GM23248 (cell line): ENCODE results near the gene URM1. TPM values are rescaled to one million over a fixed set of nuclear protein-coding genes. Genes with fewer than 3 reads are reported as not detected.
"Not testable (repeated sequence)": the region's sequence is repeated elsewhere in the genome, so short reads cannot be mapped to it uniquely, and the experiment has no call there.

Source experiments
- DNase-seq: peaks from one replicate; pipeline ENCODE4 v3.0.0-alpha.2; 2015
- H2AFZ ChIP-seq: fragments of 200-600 bp; sonication (generic); 2 replicates; pipeline ENCODE4 v1.6.1; 2016; ENCODE audit warnings: antibody characterized with exemption
- H3F3A ChIP-seq: fragments of 200-600 bp; sonication (generic); 2 replicates; pipeline ENCODE4 v1.6.1; 2016; ENCODE audit warnings: mild to moderate bottlenecking, antibody characterized with exemption, mixed run types; ENCODE audit not compliant: insufficient read depth
- H3K27ac ChIP-seq: fragments of 200-600 bp; sonication (generic); 2 replicates; pipeline ENCODE4 v1.5.1; 2016; ENCODE audit warnings: mild to moderate bottlenecking
- H3K27me3 ChIP-seq: fragments of 200-600 bp; sonication (generic); replicated peaks from 2 replicates; pipeline ENCODE4 v1.6.1; 2016; ENCODE audit warnings: mild to moderate bottlenecking; ENCODE audit not compliant: insufficient read depth
- H3K36me3 ChIP-seq: fragments of 200-600 bp; sonication (generic); 2 replicates; pipeline ENCODE4 v1.6.1; 2016; ENCODE audit warnings: low read depth, mild to moderate bottlenecking
- H3K4me1 ChIP-seq: fragments of 200-600 bp; sonication (generic); 2 replicates; pipeline ENCODE4 v1.6.1; 2016; ENCODE audit warnings: mild to moderate bottlenecking; ENCODE audit not compliant: insufficient read depth
- H3K4me2 ChIP-seq: fragments of 200-600 bp; sonication (generic); one replicate; pipeline ENCODE4 v1.6.1; 2016; ENCODE audit warnings: mild to moderate bottlenecking; ENCODE audit not compliant: unreplicated experiment
- H3K4me3 ChIP-seq: fragments of 200-600 bp; sonication (generic); 2 replicates; pipeline ENCODE4 v1.5.1; 2016; ENCODE audit warnings: mild to moderate bottlenecking
- H3K79me2 ChIP-seq: fragments of 200-600 bp; sonication (generic); 2 replicates; pipeline ENCODE4 v1.6.1; 2016; ENCODE audit warnings: mild to moderate bottlenecking; ENCODE audit not compliant: insufficient read depth
- H3K9ac ChIP-seq: fragments of 200-600 bp; sonication (generic); 2 replicates; pipeline ENCODE4 v1.6.1; 2016; ENCODE audit warnings: mild to moderate bottlenecking
- H3K9me2 ChIP-seq: fragments of 200-600 bp; sonication (generic); 2 replicates; pipeline ENCODE4 v1.6.1; 2016; ENCODE audit warnings: mixed run types, mild to moderate bottlenecking, moderate library complexity; ENCODE audit not compliant: insufficient read depth
- H3K9me3 ChIP-seq: fragments of 200-600 bp; sonication (generic); one replicate; pipeline ENCODE4 v1.6.1; 2017; ENCODE audit warnings: low read depth
- H4K20me1 ChIP-seq: fragments of 200-600 bp; sonication (generic); 2 replicates; pipeline ENCODE4 v1.6.0; 2016; ENCODE audit not compliant: insufficient read depth
- EZH2 ChIP-seq: fragments of 200-600 bp; sonication (generic); IDR thresholded peaks from 2 replicates; pipeline ENCODE4 v1.6.1; 2018; ENCODE audit warnings: antibody characterized with exemption, mild to moderate bottlenecking; ENCODE audit not compliant: insufficient read depth, poor library complexity, severe bottlenecking
- EZH2phosphoT487 ChIP-seq: fragments of 200-600 bp; sonication (generic); IDR thresholded peaks from 2 replicates; pipeline ENCODE4 v1.6.1; 2018; ENCODE audit warnings: antibody characterized with exemption, moderate library complexity, mild to moderate bottlenecking, low read depth; ENCODE audit not compliant: insufficient read depth
- WGBS, 2 experiments: methylation state at CpG; one replicate each; pipeline ENCODE4 v1.1.6; 2015 to 2017; ENCODE audit warnings: low lambda C conversion rate in 2 of 2, low coverage in 1 of 2; ENCODE audit errors: missing lambda C conversion rate in 2 of 2; 5-methylcytosine and 5-hydroxymethylcytosine counted together
- in situ Hi-C: fragments of 300-500 bp; cut with MboI; formaldehyde crosslinking; loops from 2 replicates; pipeline ENCODE4 v1.15.0; 2020
- polyA plus RNA-seq: library from polyadenylated mRNA; unstranded; fragments of >200 nt; fragmentation: Nextera tagmentation; extraction: Ambion mirVana; gene quantifications from 2 replicates; pipeline ENCODE4 v1.2.1, GENCODE V29; 2016
- total RNA-seq: library from RNA; depleted of rRNA; stranded (reverse); fragments of >200 nt; shearing (Covaris generic); gene quantifications from 2 replicates; pipeline ENCODE4 v1.2.3, GENCODE V29; 2014

URM1 gene
- total and polyA plus RNA-seq, 2 experiments from 2014 or later, result 59.2 to 64.4 TPM

- Histone ChIP-seq H3K27me3 (peaks cover 7% of the 10 kb centered on the region), H3K9ac (peak within 1 kb of the TSS; percentile 96), H3K4me1 (peaks cover 27% of the 10 kb centered on the region), H2AFZ (peak within 1 kb of the TSS; percentile 97), H4K20me1 (no peaks in the 10 kb centered on the region), H3K36me3 (peaks cover 11% of the 10 kb centered on the region; the same call in 1 of the 2 replicates), H3K4me2 (peak within 1 kb of the TSS; percentile 93), H3F3A (no peaks in the 10 kb centered on the region), H3K79me2 (peaks cover 20% of the 10 kb centered on the region), H3K9me3 (no peaks in the 10 kb centered on the region), H3K4me3 (peak within 1 kb of the TSS; percentile 92), H3K27ac (peak within 1 kb of the TSS; percentile 86), H3K9me2 (no peaks in the 10 kb centered on the region)
- DNase-seq, result peak; percentile 83
- 0 to 1% methylated on average over 46 to 49 of the region's 59 CpGs for WGBS, 2 experiments
- in situ Hi-C loops, result no loop called here
- TF ChIP-seq EZH2phosphoT487, result no peak
- TF ChIP-seq EZH2, result no peak
Observed at GRCh38 chr9:128420651-128421481, 49.7 kb downstream of the URM1 start, which contains the start of gene CERCAM. Gene CERCAM, plus strand, starts transcription at chr9:128420857. Its CDS starts 21 bp downstream, at chr9:128420878.

- 1 to 7% methylated on average over 9 of the region's 11 CpGs for WGBS, 2 experiments
- Histone ChIP-seq H3K36me3 (peaks cover 11% of the 10 kb centered on the region; the same call in 1 of the 2 replicates), H3K79me2 (peaks cover 20% of the 10 kb centered on the region), H4K20me1 (no peaks in the 10 kb centered on the region), H3K9me3 (no peaks in the 10 kb centered on the region), H3K27me3 (peaks cover under 1% of the 10 kb centered on the region; the same call in 1 of the 2 replicates), H3K4me2 (peak overlapping the region; percentile 93), H3K9ac (peak overlapping the region; percentile 96), H3K4me3 (peak overlapping the region; percentile 92), H3K9me2 (no peaks in the 10 kb centered on the region), H2AFZ (peak overlapping the region; percentile 72), H3K4me1 (peaks cover 27% of the 10 kb centered on the region), H3K27ac (peak overlapping the region; percentile 86), H3F3A (no peaks in the 10 kb centered on the region)
- TF ChIP-seq EZH2phosphoT487, result no peak
- no peak for TF ChIP-seq EZH2
- DNase-seq, result peak; percentile 85
- in situ Hi-C loops, result no loop called here
Observed at GRCh38 chr9:128421482-128421996, 50.4 kb downstream of the URM1 start.

- DNase-seq, H4K20me1 ChIP-seq, in situ Hi-C loops, H3K9me3 ChIP-seq, H3K9me2 ChIP-seq, H3K27me3 ChIP-seq, H3F3A ChIP-seq: not testable (repeated sequence)
- Histone ChIP-seq H3K4me1 (peaks cover 27% of the 10 kb centered on the region), H3K9ac (peak overlapping the region; percentile 96), H3K79me2 (peaks cover 20% of the 10 kb centered on the region), H2AFZ (peak overlapping the region; percentile 72), H3K4me2 (peak overlapping the region; percentile 93), H3K27ac (peak overlapping the region; percentile 86), H3K36me3 (peaks cover 11% of the 10 kb centered on the region; the same call in 1 of the 2 replicates), H3K4me3 (peak overlapping the region; percentile 92)
- 87 to 88% methylated on average over 13 of the region's 13 CpGs for WGBS, 2 experiments
Observed at GRCh38 chr9:128422022-128422782, 51.0 kb downstream of the URM1 start.

- Histone ChIP-seq H4K20me1 (no peaks in the 10 kb centered on the region), H3K79me2 (peaks cover 20% of the 10 kb centered on the region), H3K9me3 (no peaks in the 10 kb centered on the region), H3K27ac (no peak overlapping the region), H3F3A (no peaks in the 10 kb centered on the region), H3K4me1 (peaks cover 27% of the 10 kb centered on the region), H2AFZ (no peak overlapping the region), H3K27me3 (no peaks in the 10 kb centered on the region), H3K36me3 (peaks cover 13% of the 10 kb centered on the region; the same call in 1 of the 2 replicates), H3K4me3 (no peak overlapping the region), H3K9me2 (no peaks in the 10 kb centered on the region), H3K9ac (peak overlapping the region; percentile 96; the same call in 1 of the 2 replicates), H3K4me2 (peak overlapping the region; percentile 44)
- DNase-seq, result no peak
- in situ Hi-C loops, result no loop called here
- TF ChIP-seq EZH2 (no peak), EZH2phosphoT487 (no peak)
- WGBS, 2 experiments, result 98 to 99% methylated on average over 5 of the region's 5 CpGs
Observed at GRCh38 chr9:128422783-128423150, 51.6 kb downstream of the URM1 start.

GRCh38 chr9:128423356-128423755, 52.2 kb downstream of the URM1 start:
- Histone ChIP-seq H3K9ac (peak overlapping the region; percentile 18; the same call in 1 of the 2 replicates), H3K4me2 (peak overlapping the region; percentile 44), H3K4me1 (peaks cover 27% of the 10 kb centered on the region), H3K36me3 (peaks cover 16% of the 10 kb centered on the region; the same call in 1 of the 2 replicates), H3K79me2 (peaks cover 20% of the 10 kb centered on the region)
- WGBS, 2 experiments, result 48 to 58% methylated on average over 6 of the region's 6 CpGs
- H2AFZ ChIP-seq, H3K9me3 ChIP-seq, H4K20me1 ChIP-seq, H3F3A ChIP-seq, H3K9me2 ChIP-seq, DNase-seq, H3K27me3 ChIP-seq, H3K27ac ChIP-seq, H3K4me3 ChIP-seq, in situ Hi-C loops: not testable (repeated sequence)
